Ovary (tissue), 3 donors: ENCODE data around the gene CEACAM16.

ENCODE experiments used
- CTCF ChIP-seq, 3 donors: fragments of 450-650 bp in 2 of 3; fragments of 200-600 bp in 1 of 3; IDR thresholded peaks; one replicate each; pipeline versions ENCODE4 v1.5.1 to v1.8.0; 2016 to 2022; ENCODE audit warnings: antibody characterized with exemption in 3 of 3, mild to moderate bottlenecking in 1 of 3
- EP300 ChIP-seq: sonication (generic); formaldehyde crosslinking; IDR thresholded peaks from one replicate; pipeline ENCODE4 v1.6.1; 2017; ENCODE audit warnings: antibody characterized with exemption
- POLR2A ChIP-seq: fragments of 450-650 bp; IDR thresholded peaks from one replicate; pipeline ENCODE4 v1.6.1; 2017; ENCODE audit warnings: antibody characterized with exemption, mild to moderate bottlenecking, moderate library complexity
- donor health status: DM: no; HTN: no; CAD: no.

GRCh38 chr19:44731081-44731480, 32.1 kb downstream of the CEACAM16 start:
- TF ChIP-seq CTCF (IDR thresholded peaks at IDR 0.05) (no peak), POLR2A (no peak), EP300 (no peak)
